GM12878 (cell line): ENCODE measurements around the gene CD180. TPM values are rescaled to one million over a fixed set of nuclear protein-coding genes. Genes with fewer than 3 reads are reported as not detected.

ENCODE experiments used
- ATAC-seq: fragments of 200-7000 bp; cut with Tn5 transposase; 3 replicates; pipeline ENCODE4 v1.9.1; 2020; ENCODE audit warnings: mild to moderate bottlenecking, moderate library complexity
- BruUV-seq: library from RNA; stranded (reverse); fragments of 400-500 nt; replicated peaks from 2 replicates; lab custom pipeline; 2021; lab: Mats Ljungman, UMichigan
- CTCF ChIA-PET: fragments of 300-600 bp; sonication (Branson Sonifier 250); formaldehyde crosslinking; extraction: SDS; loops from one replicate; lab custom pipeline; 2021; ENCODE audit warnings: inconsistent platforms; lab: Yijun Ruan, JAX
- POLR2A ChIA-PET: fragments of 350-600 bp; formaldehyde crosslinking; extraction: SDS; loops from one replicate; lab custom pipeline; 2021; ENCODE audit warnings: inconsistent platforms; lab: Charles Lee
- RAD21 ChIA-PET: fragments of 300-600 bp; sonication (Branson Sonifier 250); formaldehyde crosslinking; loops from one replicate; lab custom pipeline; 2023; ENCODE audit warnings: antibody characterized with exemption; ENCODE audit not compliant: unreplicated experiment; lab: Charles Lee
- SMC1A ChIA-PET: fragments of 300-600 bp; sonication (Branson Sonifier 250); formaldehyde crosslinking; loops from one replicate; lab custom pipeline; 2023; ENCODE audit not compliant: unreplicated experiment, uncharacterized antibody; lab: Charles Lee
- DNase-seq: peaks from one replicate; pipeline ENCODE4 v3.0.0-alpha.2; 2011; ENCODE audit warnings: low read depth, low spot score
- FAIRE-seq: peaks from 3 replicates; lab custom pipeline; 2011; peaks lifted over from hg19 to GRCh38; lab: Jason Lieb, UNC
- H2AFZ ChIP-seq: 2 replicates; pipeline ENCODE4 v1.6.0; 2011; ENCODE audit warnings: low read depth, low read length, control low read depth; ENCODE audit not compliant: control insufficient read depth
- H3K27ac ChIP-seq: 2 replicates; pipeline ENCODE4 v1.5.1; 2011; ENCODE audit warnings: control low read depth; ENCODE audit not compliant: control insufficient read depth, insufficient read depth
- H3K27me3 ChIP-seq, 2 experiments: replicated peaks in 1 of 2; 2 replicates each; pipeline versions ENCODE4 v1.6.0 to v1.6.1; 2011; ENCODE audit warnings: low read length in 1 of 2; ENCODE audit not compliant: control insufficient read depth in 2 of 2, insufficient read depth in 2 of 2
- H3K36me3 ChIP-seq, 2 experiments: 2 replicates each; pipeline ENCODE4 v1.5.1; 2011; ENCODE audit warnings: low read length in 1 of 2; ENCODE audit not compliant: control insufficient read depth in 2 of 2, insufficient read depth in 2 of 2
- H3K4me1 ChIP-seq: 2 replicates; pipeline ENCODE4 v1.6.1; 2011; ENCODE audit warnings: mild to moderate bottlenecking, low read length, moderate library complexity, mixed read lengths; ENCODE audit not compliant: control insufficient read depth, insufficient read depth
- H3K4me2 ChIP-seq: 2 replicates; pipeline ENCODE4 v1.6.0; 2011; ENCODE audit warnings: control low read depth; ENCODE audit not compliant: control insufficient read depth, insufficient read depth
- H3K4me3 ChIP-seq: fragments of 200-600 bp; sonication (generic); 2 replicates; pipeline ENCODE4 v1.5.1; 2016
- H3K79me2 ChIP-seq: 2 replicates; pipeline ENCODE4 v1.6.0; 2011; ENCODE audit warnings: low read length; ENCODE audit not compliant: control insufficient read depth, insufficient read depth
- H3K9ac ChIP-seq: 2 replicates; pipeline ENCODE4 v1.8.0; 2011; ENCODE audit warnings: low read length, control low read depth, mixed read lengths; ENCODE audit not compliant: control insufficient read depth, insufficient read depth
- H3K9me3 ChIP-seq: replicated peaks from 3 replicates; pipeline ENCODE4 v1.5.1; 2011; ENCODE audit warnings: mild to moderate bottlenecking, low read length; ENCODE audit not compliant: control insufficient read depth, insufficient read depth
- H4K20me1 ChIP-seq: 2 replicates; pipeline ENCODE4 v1.6.0; 2011; ENCODE audit not compliant: control insufficient read depth, insufficient read depth
- BCLAF1 ChIP-seq: fragments of 450-650 bp; IDR thresholded peaks from 2 replicates; pipeline ENCODE4 v1.6.1; 2017; ENCODE audit warnings: antibody characterized with exemption, mild to moderate bottlenecking, moderate library complexity
- BMI1 ChIP-seq: fragments of 450-650 bp; IDR thresholded peaks from 2 replicates; pipeline ENCODE4 v1.6.1; 2016; ENCODE audit warnings: mild to moderate bottlenecking, moderate library complexity, borderline replicate concordance
- HCFC1 ChIP-seq: fragments of 150-350 bp; IDR thresholded peaks from 2 replicates; pipeline ENCODE4 v1.6.1; 2014; ENCODE audit warnings: low read length
- PAX5 ChIP-seq: IDR thresholded peaks from 2 replicates; pipeline ENCODE4 v1.6.1; 2011; ENCODE audit warnings: low read depth, low read length, borderline replicate concordance
- RELA ChIP-seq: fragments of 450-650 bp; IDR thresholded peaks from 2 replicates; pipeline ENCODE4 v1.8.0; 2014; ENCODE audit warnings: borderline replicate concordance; ENCODE audit not compliant: partially characterized antibody
- RELB ChIP-seq: fragments of 450-650 bp; IDR thresholded peaks from 2 replicates; pipeline ENCODE4 v1.6.1; 2017; ENCODE audit warnings: low read depth, mild to moderate bottlenecking, moderate library complexity
- SREBF1 ChIP-seq: IDR thresholded peaks from 2 replicates; pipeline ENCODE4 v1.6.1; 2012; ENCODE audit warnings: mild to moderate bottlenecking, low read length
- SREBF2 ChIP-seq: IDR thresholded peaks from 2 replicates; pipeline ENCODE4 v1.6.1; 2012; ENCODE audit warnings: mild to moderate bottlenecking, low read length
- SRF ChIP-seq, 2 experiments: IDR thresholded peaks; 2 replicates each; pipeline ENCODE4 v1.6.1; 2011; ENCODE audit warnings: low read depth in 2 of 2, low read length in 2 of 2, mild to moderate bottlenecking in 1 of 2, moderate library complexity in 1 of 2
- SUPT20H ChIP-seq: IDR thresholded peaks from 2 replicates; pipeline ENCODE4 v1.6.1; 2011; ENCODE audit warnings: low read depth, mild to moderate bottlenecking, low read length, moderate library complexity, borderline replicate concordance; ENCODE audit not compliant: control insufficient read depth
- ZBED1 ChIP-seq: IDR thresholded peaks from 2 replicates; pipeline ENCODE4 v1.6.1; 2016; ENCODE audit warnings: borderline replicate concordance
- WGBS: methylation state at CpG from one replicate; pipeline ENCODE4 v1.1.6; 2016; ENCODE audit warnings: low lambda C conversion rate; ENCODE audit not compliant: insufficient replicate concordance, insufficient coverage; ENCODE audit errors: missing lambda C conversion rate; 5-methylcytosine and 5-hydroxymethylcytosine counted together
- in situ Hi-C: fragments of 300-500 bp; cut with MboI; formaldehyde crosslinking; loops from 9 replicates; pipeline ENCODE4 v1.14.3; 2018; ENCODE audit warnings: mixed read lengths
- intact Hi-C: fragments of 100-400 bp; cut with micrococcal nuclease; formaldehyde crosslinking; loops from one replicate; pipeline ENCODE4 v1.14.2; 2022; ENCODE audit not compliant: unreplicated experiment
- polyA plus RNA-seq, 11 experiments: library from polyadenylated mRNA; depleted of rRNA in 4 of 11; unstranded in 6 of 11; stranded (reverse) in 5 of 11; fragments of >200 nt; fragmentation: Nextera tagmentation in 4 of 11; fragmentation: Illumina TruSeq in 1 of 11; extraction: Ambion mirVana in 4 of 11; extraction: Trizol in 1 of 11; gene quantifications; 1 replicate in 1 of 11; 2 replicates in 10 of 11; pipeline versions ENCODE4 v1.2.1 to v1.2.3, GENCODE V29; 2011 to 2016; ENCODE audit warnings: inconsistent platforms in 2 of 11, missing spikeins in 2 of 11, low read depth in 1 of 11
- total RNA-seq, 4 experiments: library from RNA; depleted of rRNA in 3 of 4; stranded (reverse); fragments of >200 nt in 3 of 4; fragmentation: Illumina TruSeq in 1 of 4; extraction: Trizol in 1 of 4; gene quantifications; 2 replicates each; pipeline versions ENCODE4 v1.2.1 to v1.2.3, GENCODE V29; 2013 to 2021

CD180 gene
- total and polyA plus RNA-seq, 10 of the 15 experiments (the other 5 are each of a cell fraction or from before 2014, with no cell fraction given) = 0.22 to 9.7 (median 2.9) TPM

GRCh38 chr5:67163863-67164595, 32.6 kb downstream of the CD180 start:
- intact Hi-C loops = no loop called here
- H3K4me2 ChIP-seq = no peak overlapping the region
- in situ Hi-C loops = loop anchor here (5.0 kb wide), 1 partner anchor 48 kb away; no protein-coding TSS in a partner anchor
- no peak overlapping the region for H3K9ac ChIP-seq
- POLR2A ChIA-PET = no interaction called here
- no peaks in the 10 kb centered on the region for H4K20me1 ChIP-seq
- TF ChIP-seq SUPT20H = no peak
- H3K4me3 ChIP-seq = no peak overlapping the region
- H3K9me3 ChIP-seq = no peaks in the 10 kb centered on the region
- H3K27ac ChIP-seq = no peak overlapping the region
- H2AFZ ChIP-seq = no peak overlapping the region
- no peaks in the 10 kb centered on the region for H3K79me2 ChIP-seq
- RAD21 ChIA-PET = interaction anchor here (7.0 kb wide), 1 partner anchor 43 kb away, joined by 71 read pairs; no protein-coding TSS in a partner anchor
- FAIRE-seq (no peak), DNase-seq (no peak), ATAC-seq (no peak)
- WGBS = 84% methylated on average over 32 of the region's 33 CpGs
- no peaks in the 10 kb centered on the region for H3K36me3 ChIP-seq
- BruUV-seq = no TSS peak
- no peaks in the 10 kb centered on the region for H3K27me3 ChIP-seq
- CTCF ChIA-PET = interaction anchor here (1.0 to 7.9 kb wide), 6 partner anchors 25 to 857 kb away, joined by 3 to 137 read pairs (median 3); no protein-coding TSS in a partner anchor
- SMC1A ChIA-PET = interaction anchor here (0.9 to 1.9 kb wide), 2 partner anchors 45 to 50 kb away, joined by 3 to 8 read pairs; no protein-coding TSS in a partner anchor
- peaks cover 8% of the 10 kb centered on the region for H3K4me1 ChIP-seq

GRCh38 chr5:67163231-67163756, 33.3 kb downstream of the CD180 start:
- Histone ChIP-seq H3K36me3 (no peaks in the 10 kb centered on the region), H3K27me3 (no peaks in the 10 kb centered on the region), H3K27ac (no peak overlapping the region), H3K9me3 (no peaks in the 10 kb centered on the region), H2AFZ (no peak overlapping the region), H4K20me1 (no peaks in the 10 kb centered on the region), H3K4me2 (no peak overlapping the region), H3K9ac (no peak overlapping the region), H3K79me2 (no peaks in the 10 kb centered on the region), H3K4me1 (peaks cover 8% of the 10 kb centered on the region), H3K4me3 (no peak overlapping the region)
- ChIA-PET RAD21 (interaction anchor here (7.0 kb wide), 1 partner anchor 44 kb away, joined by 71 read pairs; no protein-coding TSS in a partner anchor), CTCF (interaction anchor here (1.0 to 7.9 kb wide), 8 partner anchors 12 to 857 kb away, joined by 3 to 137 read pairs (median 4); no protein-coding TSS in a partner anchor), POLR2A (no interaction called here), SMC1A (interaction anchor here (1.1 to 3.5 kb wide), 3 partner anchors 7 to 45 kb away, joined by 4 to 24 read pairs (median 8); no protein-coding TSS in a partner anchor)
- BruUV-seq = no TSS peak
- WGBS = 90% methylated on average over 39 of the region's 44 CpGs
- ATAC-seq = no peak
- in situ Hi-C loops (loop anchor here (5.0 kb wide), 1 partner anchor 49 kb away; no protein-coding TSS in a partner anchor), intact Hi-C loops (no loop called here)
- no peak for DNase-seq
- FAIRE-seq = no peak
- no peak for TF ChIP-seq SRF (IDR thresholded peaks at IDR 0.05; ENCODE audit: low read depth in 2 of 2, low read length in 2 of 2)
- no peak for TF ChIP-seq PAX5
- TF ChIP-seq SREBF2 = no peak
- no peak for TF ChIP-seq HCFC1
- no peak for TF ChIP-seq RELB
- TF ChIP-seq BCLAF1 = no peak
- TF ChIP-seq RELA = no peak
- TF ChIP-seq ZBED1 = no peak
- TF ChIP-seq SREBF1 = no peak
- TF ChIP-seq BMI1 = no peak
